Measurements from ENCODE around the gene ZNF784.

- TF ChIP-seq CTCF (conservative IDR thresholded peaks at IDR 0.05; ENCODE audit: low read depth, low read length) = no peak
- TF ChIP-seq MXI1 (IDR thresholded peaks at IDR 0.05; ENCODE audit: borderline replicate concordance, low read depth, low read length) = no peak
- TF ChIP-seq RAD21 (IDR thresholded peaks at IDR 0.05; ENCODE audit: low read length) = no peak
- TF ChIP-seq RFX5 (IDR thresholded peaks at IDR 0.05; ENCODE audit: low read depth, low read length) = no peak
- TF ChIP-seq CHD1 (IDR thresholded peaks at IDR 0.05; ENCODE audit: low read depth, low read length) = no peak
- TF ChIP-seq POLR2A (IDR thresholded peaks at IDR 0.05; ENCODE audit: low read depth, low read length) = no peak
- TF ChIP-seq CEBPB (IDR thresholded peaks at IDR 0.05; ENCODE audit: low read depth, low read length) = no peak
- TF ChIP-seq BHLHE40 (IDR thresholded peaks at IDR 0.05; ENCODE audit: low read depth, low read length) = no peak
- no peak for TF ChIP-seq USF2 (IDR thresholded peaks at IDR 0.05; ENCODE audit: low read depth, low read length)
- no peak for TF ChIP-seq RCOR1 (IDR thresholded peaks at IDR 0.05; ENCODE audit: insufficient replicate concordance, low read length)
These were observed 17.5 kb downstream of the ZNF784 start for GRCh38 chr19:55606817-55607216.

Measured in IMR-90 (cell line).